ENCODE results near the gene CRY1.
"Not testable (repeated sequence)": the region's sequence is repeated elsewhere in the genome, so short reads cannot be mapped to it uniquely, and the experiment has no call there.

The CRY1 gene

DNA sequence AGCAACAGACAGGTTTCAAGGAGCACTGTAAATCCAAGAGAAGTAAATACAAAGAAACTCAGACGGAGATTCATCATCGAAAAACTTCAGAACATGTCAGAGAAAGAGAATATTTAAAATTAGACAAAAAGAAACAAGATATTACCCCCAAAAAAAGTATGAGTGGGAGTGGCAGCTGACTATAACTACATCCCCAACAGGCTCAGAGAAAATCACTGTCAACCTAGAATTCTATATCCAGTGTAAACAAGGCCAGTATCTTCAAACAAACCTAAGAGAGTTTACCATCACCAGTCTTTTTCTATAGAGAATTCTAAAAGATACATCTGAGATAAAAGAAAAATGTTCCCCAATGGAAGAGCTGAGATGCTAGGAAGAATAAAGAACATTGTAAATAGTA, 39.6 kb downstream of the CRY1 start:
- peaks cover 5% of the 10 kb centered on the region for H3K4me1 ChIP-seq (ENCODE audit: control insufficient read depth, low read depth, low read length)
- no peak overlapping the region for H3K4me3 ChIP-seq (ENCODE audit: low read length)
- H3K27ac ChIP-seq (ENCODE audit: low read length) = no peak overlapping the region
- H3K27me3 ChIP-seq (ENCODE audit: control insufficient read depth, insufficient read depth, low read length) = no peaks in the 10 kb centered on the region
- no peaks in the 10 kb centered on the region for H3K9me3 ChIP-seq (ENCODE audit: control insufficient read depth, low read depth, low read length)
- H3K36me3 ChIP-seq (ENCODE audit: control insufficient read depth, low read depth, low read length) = no peaks in the 10 kb centered on the region
- H3K9ac ChIP-seq (ENCODE audit: low read length) = no peak overlapping the region

DNA sequence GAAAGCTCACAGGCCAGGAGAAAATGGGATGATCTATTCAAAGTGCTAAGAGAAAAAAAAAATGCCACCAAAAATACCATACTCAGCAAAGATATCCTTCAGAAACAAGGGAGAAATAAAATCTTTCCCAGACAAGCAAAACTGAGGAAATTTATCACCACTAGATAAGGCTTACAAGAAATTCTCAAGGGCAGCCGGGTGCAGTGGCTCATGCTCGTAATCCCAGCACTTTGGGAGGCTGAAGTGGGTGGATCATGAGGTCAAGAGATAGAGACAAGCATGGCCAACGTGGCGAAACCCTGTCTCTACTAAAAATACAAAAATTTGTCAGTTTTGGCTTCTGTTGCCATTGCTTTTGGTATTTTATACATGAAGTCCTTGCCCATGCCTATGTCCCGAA, 48.2 kb downstream of the CRY1 start:
- Histone ChIP-seq H3K9me3 (ENCODE audit: control insufficient read depth, low read depth, low read length) (peaks cover 2% of the 10 kb centered on the region), H3K4me1 (ENCODE audit: control insufficient read depth, low read depth, low read length) (no peaks in the 10 kb centered on the region), H3K27ac (ENCODE audit: low read length) (no peak overlapping the region), H3K27me3 (ENCODE audit: control insufficient read depth, insufficient read depth, low read length) (no peaks in the 10 kb centered on the region), H3K9ac (ENCODE audit: low read length) (no peak overlapping the region), H3K36me3 (ENCODE audit: control insufficient read depth, low read depth, low read length) (no peaks in the 10 kb centered on the region), H3K4me3 (ENCODE audit: low read length) (no peak overlapping the region)

GRCh38 chr12:107042801-107043200, 50.5 kb downstream of the CRY1 start:
- Histone ChIP-seq H3K36me3 (ENCODE audit: control insufficient read depth, low read depth, low read length) (no peaks in the 10 kb centered on the region), H3K4me3 (ENCODE audit: low read length) (no peak overlapping the region), H3K4me1 (ENCODE audit: control insufficient read depth, low read depth, low read length) (no peaks in the 10 kb centered on the region), H3K9me3 (ENCODE audit: control insufficient read depth, low read depth, low read length) (no peaks in the 10 kb centered on the region), H3K27me3 (ENCODE audit: control insufficient read depth, insufficient read depth, low read length) (no peaks in the 10 kb centered on the region), H3K9ac (ENCODE audit: low read length) (no peak overlapping the region), H3K27ac (ENCODE audit: low read length) (no peak overlapping the region)

DNA sequence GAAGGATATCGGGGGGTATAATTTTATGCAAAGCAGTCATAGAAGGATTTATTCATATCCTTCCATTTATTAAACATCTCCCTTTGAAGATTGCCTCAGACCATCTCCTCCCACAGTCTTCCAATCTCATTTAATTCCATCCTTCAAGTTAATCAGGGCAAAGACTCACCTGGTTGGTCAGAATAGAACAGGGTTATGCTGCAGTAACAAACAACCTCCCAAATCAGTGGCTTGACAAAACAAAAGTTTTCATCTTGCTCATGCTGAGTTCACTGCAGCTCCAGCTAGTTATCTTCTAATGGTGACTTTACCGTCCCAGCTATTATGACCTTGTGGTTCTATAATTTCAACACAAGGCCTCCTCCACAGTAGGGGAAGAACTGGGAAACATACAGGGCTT, 57.6 kb downstream of the CRY1 start:
- H3K9me3 ChIP-seq (ENCODE audit: control insufficient read depth, low read depth, low read length) = no peaks in the 10 kb centered on the region
- H3K4me1 ChIP-seq (ENCODE audit: control insufficient read depth, low read depth, low read length) = no peaks in the 10 kb centered on the region
- no peaks in the 10 kb centered on the region for H3K27me3 ChIP-seq (ENCODE audit: control insufficient read depth, insufficient read depth, low read length)
- no peak overlapping the region for H3K4me3 ChIP-seq (ENCODE audit: low read length)
- H3K36me3 ChIP-seq (ENCODE audit: control insufficient read depth, low read depth, low read length) = no peaks in the 10 kb centered on the region
- H3K9ac ChIP-seq (ENCODE audit: low read length) = no peak overlapping the region
- H3K27ac ChIP-seq (ENCODE audit: low read length) = no peak overlapping the region

GRCh38 chr12:107033758-107034739, 59.3 kb downstream of the CRY1 start:
- no peak overlapping the region for H3K9ac ChIP-seq (ENCODE audit: low read length)
- H3K4me3 ChIP-seq (ENCODE audit: low read length) = no peak overlapping the region
- no peak overlapping the region for H3K27ac ChIP-seq (ENCODE audit: low read length)
- H3K4me1 ChIP-seq (ENCODE audit: control insufficient read depth, low read depth, low read length) = no peaks in the 10 kb centered on the region
- H3K27me3 ChIP-seq (ENCODE audit: control insufficient read depth, insufficient read depth, low read length) = no peaks in the 10 kb centered on the region
- H3K36me3 ChIP-seq (ENCODE audit: control insufficient read depth, low read depth, low read length) = no peaks in the 10 kb centered on the region
- no peaks in the 10 kb centered on the region for H3K9me3 ChIP-seq (ENCODE audit: control insufficient read depth, low read depth, low read length)

DNA sequence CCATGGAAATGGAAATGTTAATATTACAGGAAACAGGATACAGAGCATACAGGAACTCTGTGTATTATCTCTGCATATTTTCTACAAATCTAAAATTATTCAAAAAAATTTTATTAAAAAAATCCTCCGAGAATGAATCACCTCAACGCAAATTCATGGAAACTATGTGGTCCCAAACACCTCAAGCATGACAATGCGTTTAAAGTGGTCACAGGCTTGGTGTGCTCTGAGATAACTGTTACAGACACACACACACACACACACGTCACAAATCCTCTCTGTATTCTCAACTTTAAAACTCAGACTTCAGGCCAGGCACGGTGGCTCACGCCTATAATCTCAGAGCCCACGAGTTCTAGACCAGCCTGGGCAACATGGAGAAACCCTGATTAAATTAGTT, 61.1 kb downstream of the CRY1 start:
- Histone ChIP-seq H3K9ac (ENCODE audit: low read length) (no peak overlapping the region), H3K4me1 (ENCODE audit: control insufficient read depth, low read depth, low read length) (no peaks in the 10 kb centered on the region), H3K4me3 (ENCODE audit: low read length) (no peak overlapping the region), H3K27me3 (ENCODE audit: control insufficient read depth, insufficient read depth, low read length) (no peaks in the 10 kb centered on the region), H3K9me3 (ENCODE audit: control insufficient read depth, low read depth, low read length) (no peaks in the 10 kb centered on the region), H3K27ac (ENCODE audit: low read length) (no peak overlapping the region), H3K36me3 (ENCODE audit: control insufficient read depth, low read depth, low read length) (no peaks in the 10 kb centered on the region)

- Histone ChIP-seq H3K36me3 (ENCODE audit: control insufficient read depth, low read depth, low read length) (no peaks in the 10 kb centered on the region), H3K27me3 (ENCODE audit: control insufficient read depth, insufficient read depth, low read length) (no peaks in the 10 kb centered on the region), H3K9ac (ENCODE audit: low read length) (no peak overlapping the region), H3K27ac (ENCODE audit: low read length) (no peak overlapping the region), H3K9me3 (ENCODE audit: control insufficient read depth, low read depth, low read length) (no peaks in the 10 kb centered on the region), H3K4me1 (ENCODE audit: control insufficient read depth, low read depth, low read length) (no peaks in the 10 kb centered on the region), H3K4me3 (ENCODE audit: low read length) (no peak overlapping the region)
These were observed 62.3 kb downstream of the CRY1 start for GRCh38 chr12:107031061-107031460.

DNA sequence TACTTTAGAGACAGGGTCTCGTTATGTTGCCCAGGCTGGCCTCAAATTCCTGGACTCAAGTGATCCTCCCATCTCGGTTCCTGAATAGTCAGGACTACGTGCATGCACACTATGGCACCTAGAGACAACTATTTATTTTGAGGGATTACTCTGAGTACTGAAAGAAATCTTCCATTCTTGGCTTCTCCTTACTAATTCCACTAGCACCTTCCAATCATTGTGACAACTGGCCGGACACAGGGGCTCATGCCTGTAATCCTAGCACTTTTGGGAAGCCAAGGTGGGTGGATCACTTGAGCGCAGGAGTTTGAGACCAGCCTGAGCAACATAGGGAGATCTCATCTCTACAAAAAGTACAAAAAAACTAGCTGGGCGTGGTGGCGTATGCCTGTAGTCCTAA, 64.3 kb downstream of the CRY1 start:
- Histone ChIP-seq H3K9me3 (ENCODE audit: control insufficient read depth, low read depth, low read length) (no peaks in the 10 kb centered on the region), H3K4me3 (ENCODE audit: low read length) (no peak overlapping the region), H3K27me3 (ENCODE audit: control insufficient read depth, insufficient read depth, low read length) (no peaks in the 10 kb centered on the region), H3K4me1 (ENCODE audit: control insufficient read depth, low read depth, low read length) (peaks cover 7% of the 10 kb centered on the region), H3K27ac (ENCODE audit: low read length) (no peak overlapping the region), H3K9ac (ENCODE audit: low read length) (no peak overlapping the region), H3K36me3 (ENCODE audit: control insufficient read depth, low read depth, low read length) (no peaks in the 10 kb centered on the region)

DNA sequence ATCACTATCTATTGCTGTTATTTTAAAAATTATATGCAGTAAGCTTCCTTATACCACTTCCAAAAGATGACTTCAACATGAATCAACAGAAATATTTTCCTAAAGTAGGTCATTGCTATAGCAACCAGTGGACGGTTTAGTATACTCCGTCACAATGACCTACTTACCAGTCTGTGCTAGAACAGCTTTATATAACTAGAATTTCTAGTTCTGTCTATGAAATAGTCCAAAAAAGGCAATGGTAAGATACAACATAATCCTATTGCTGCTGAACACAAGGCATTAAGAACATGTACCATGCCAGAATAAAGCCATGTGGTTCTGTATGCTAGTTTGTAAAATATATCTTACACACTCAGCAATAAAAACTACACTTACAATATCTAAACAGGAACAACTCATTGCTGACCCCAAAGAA, 65.7 kb downstream of the CRY1 start:
- no peak overlapping the region for H3K4me3 ChIP-seq (ENCODE audit: low read length)
- no peaks in the 10 kb centered on the region for H3K27me3 ChIP-seq (ENCODE audit: control insufficient read depth, insufficient read depth, low read length)
- no peak overlapping the region for H3K27ac ChIP-seq (ENCODE audit: low read length)
- no peaks in the 10 kb centered on the region for H3K36me3 ChIP-seq (ENCODE audit: control insufficient read depth, low read depth, low read length)
- H3K9me3 ChIP-seq (ENCODE audit: control insufficient read depth, low read depth, low read length) = no peaks in the 10 kb centered on the region
- H3K4me1 ChIP-seq (ENCODE audit: control insufficient read depth, low read depth, low read length) = peaks cover 7% of the 10 kb centered on the region
- no peak overlapping the region for H3K9ac ChIP-seq (ENCODE audit: low read length)

GRCh38 chr12:107026806-107027635, 66.3 kb downstream of the CRY1 start:
- no peak overlapping the region for H3K27ac ChIP-seq (ENCODE audit: low read length)
- H3K4me1 ChIP-seq (ENCODE audit: control insufficient read depth, low read depth, low read length) = peaks cover 7% of the 10 kb centered on the region
- no peak overlapping the region for H3K4me3 ChIP-seq (ENCODE audit: low read length)
- H3K9me3 ChIP-seq (ENCODE audit: control insufficient read depth, low read depth, low read length) = no peaks in the 10 kb centered on the region
- no peak overlapping the region for H3K9ac ChIP-seq (ENCODE audit: low read length)
- H3K27me3 ChIP-seq (ENCODE audit: control insufficient read depth, insufficient read depth, low read length) = no peaks in the 10 kb centered on the region
- no peaks in the 10 kb centered on the region for H3K36me3 ChIP-seq (ENCODE audit: control insufficient read depth, low read depth, low read length)

- not testable (repeated sequence) for H3K27ac ChIP-seq (ENCODE audit: low read length); H3K4me3 ChIP-seq (ENCODE audit: low read length); H3K9ac ChIP-seq (ENCODE audit: low read length); H3K27me3 ChIP-seq (ENCODE audit: control insufficient read depth, insufficient read depth, low read length); H3K9me3 ChIP-seq (ENCODE audit: control insufficient read depth, low read depth, low read length); H3K4me1 ChIP-seq (ENCODE audit: control insufficient read depth, low read depth, low read length); H3K36me3 ChIP-seq (ENCODE audit: control insufficient read depth, low read depth, low read length)
These were observed 67.0 kb downstream of the CRY1 start for GRCh38 chr12:107026356-107026755.

All from iPS-18a (cell line).